HG03378 (cell line): ENCODE data around the gene FANCD2.
"Not testable (repeated sequence)": the region's sequence is repeated elsewhere in the genome, so short reads cannot be mapped to it uniquely, and the experiment has no call there.

ENCODE experiments used
- ATAC-seq: cut with Tn5 transposase; IDR thresholded peaks from one replicate; pipeline ENCODE4 v1.9.1; 2021; ENCODE audit warnings: mild to moderate bottlenecking, moderate library complexity; ENCODE audit not compliant: unreplicated experiment

Gene FANCD2

GRCh38 chr3:10012106-10012505 lies 14.1 kb upstream of the FANCD2 start:
- ATAC-seq = no peak

GRCh38 chr3:10015461-10015904 lies 10.8 kb upstream of the FANCD2 start:
- no peak for ATAC-seq

DNA sequence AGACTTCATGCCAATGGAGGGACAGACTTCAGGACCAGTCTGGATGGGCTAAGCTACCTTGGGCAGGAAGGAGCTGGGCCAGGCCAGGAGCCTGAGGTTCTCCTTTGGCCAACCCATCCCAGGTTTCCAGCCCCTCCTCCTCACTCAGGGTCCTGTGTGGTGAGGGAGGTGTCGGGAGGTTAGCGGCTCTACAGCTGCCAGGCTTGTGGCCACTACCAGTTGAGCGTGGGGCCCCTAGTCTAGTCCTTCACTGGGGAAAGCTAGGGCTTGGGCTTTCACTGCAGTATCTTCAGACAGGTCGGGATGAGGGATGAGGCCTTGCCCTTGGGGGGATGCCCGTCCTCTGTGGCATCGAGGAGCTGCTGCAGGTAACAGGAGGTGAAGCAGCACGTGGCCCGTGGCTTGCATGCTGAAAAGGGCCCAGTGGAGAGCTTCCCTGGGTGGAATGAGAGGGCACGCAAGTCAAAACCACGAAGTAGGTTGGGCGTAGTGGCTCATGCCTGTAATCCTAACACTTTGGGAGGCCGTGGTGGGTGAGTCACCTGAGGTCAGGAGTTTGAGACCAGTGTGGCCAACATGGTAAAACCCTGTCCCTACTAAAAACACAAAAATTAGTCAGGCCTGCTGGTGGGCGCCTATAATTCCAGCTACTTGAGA lies 8.5 kb upstream of the FANCD2 start:
- no peak for ATAC-seq

DNA sequence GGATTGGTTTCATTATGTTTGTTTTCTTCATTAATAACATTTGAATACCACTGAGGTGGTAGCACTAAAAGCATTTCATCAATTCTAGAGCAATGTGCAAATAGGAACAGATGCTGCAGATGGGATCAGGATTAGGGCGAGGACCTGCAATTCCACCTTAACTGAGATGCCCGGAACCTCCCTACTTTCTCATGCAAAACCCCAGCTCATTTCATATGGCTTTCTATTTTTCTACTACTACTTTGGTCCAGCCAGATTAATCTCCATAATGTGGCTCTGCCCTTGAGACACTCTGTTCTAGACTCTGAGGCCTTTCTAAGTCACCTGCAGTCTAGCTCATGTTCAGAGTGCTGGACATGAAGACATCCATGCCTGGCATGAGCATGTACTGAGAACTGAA lies 7.4 kb upstream of the FANCD2 start:
- ATAC-seq = not testable (repeated sequence)

DNA sequence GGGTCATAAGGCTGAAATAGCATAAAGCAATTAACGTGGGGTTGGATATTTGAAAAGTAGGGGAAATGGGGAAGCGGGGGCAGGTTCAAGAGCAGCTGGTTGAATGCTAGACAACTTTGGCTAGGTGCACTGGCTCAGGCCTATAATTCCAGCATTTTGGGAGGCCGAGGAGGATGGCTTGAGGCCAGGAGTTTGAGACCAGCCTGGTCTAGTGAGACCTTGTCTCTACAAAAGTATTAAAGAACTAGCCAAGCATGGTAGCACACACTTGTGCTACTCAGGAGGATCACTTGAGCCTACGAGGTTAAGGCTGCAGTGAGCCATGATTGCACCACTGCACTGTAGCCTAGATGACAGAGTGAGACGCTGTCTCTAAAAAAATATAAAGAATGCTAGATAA lies 6.9 kb upstream of the FANCD2 start:
- no peak for ATAC-seq

DNA sequence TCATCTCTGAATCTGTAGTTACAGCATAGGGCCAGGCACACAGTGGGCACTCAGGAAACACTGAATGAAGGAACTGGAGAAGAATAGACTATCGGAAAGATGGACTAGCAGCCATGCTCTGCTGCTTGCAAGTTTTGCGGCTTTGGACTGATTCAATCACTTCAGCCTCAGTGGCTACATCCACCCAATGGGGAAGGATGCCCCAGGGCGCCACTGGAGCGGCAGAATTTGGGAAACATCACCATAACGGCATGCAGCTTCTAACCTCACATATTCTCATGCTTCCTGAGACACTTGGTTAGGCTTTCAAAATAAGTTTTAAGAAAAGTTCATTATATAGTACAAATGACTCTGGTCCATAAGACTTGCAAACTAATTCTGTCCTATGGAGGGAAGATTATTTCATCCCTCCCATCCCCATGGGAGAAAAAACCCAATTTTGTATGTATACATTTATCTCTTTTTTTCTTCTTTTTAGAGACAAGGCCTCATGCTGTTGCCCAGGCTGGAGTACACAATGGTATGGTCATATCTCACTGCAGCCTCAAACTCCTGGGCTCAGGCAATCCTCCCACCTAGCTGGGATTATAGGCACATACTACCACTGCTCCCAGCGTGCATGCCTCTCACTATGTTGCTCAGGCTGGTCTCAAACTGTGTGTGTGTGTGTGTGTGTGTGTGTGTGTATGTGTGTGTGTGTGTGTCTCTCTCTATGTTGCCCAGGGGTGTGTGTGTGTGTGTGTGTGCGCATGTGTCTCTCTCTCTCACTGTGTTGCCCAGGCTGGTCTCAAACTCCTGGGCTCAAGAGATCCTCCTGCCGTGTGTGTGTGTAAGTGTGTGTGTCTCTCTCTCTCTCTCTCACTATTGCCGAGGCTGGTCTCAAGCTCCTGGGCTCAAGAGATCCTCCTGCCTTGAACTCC lies 4.1 kb upstream of the FANCD2 start:
- ATAC-seq = no peak

DNA sequence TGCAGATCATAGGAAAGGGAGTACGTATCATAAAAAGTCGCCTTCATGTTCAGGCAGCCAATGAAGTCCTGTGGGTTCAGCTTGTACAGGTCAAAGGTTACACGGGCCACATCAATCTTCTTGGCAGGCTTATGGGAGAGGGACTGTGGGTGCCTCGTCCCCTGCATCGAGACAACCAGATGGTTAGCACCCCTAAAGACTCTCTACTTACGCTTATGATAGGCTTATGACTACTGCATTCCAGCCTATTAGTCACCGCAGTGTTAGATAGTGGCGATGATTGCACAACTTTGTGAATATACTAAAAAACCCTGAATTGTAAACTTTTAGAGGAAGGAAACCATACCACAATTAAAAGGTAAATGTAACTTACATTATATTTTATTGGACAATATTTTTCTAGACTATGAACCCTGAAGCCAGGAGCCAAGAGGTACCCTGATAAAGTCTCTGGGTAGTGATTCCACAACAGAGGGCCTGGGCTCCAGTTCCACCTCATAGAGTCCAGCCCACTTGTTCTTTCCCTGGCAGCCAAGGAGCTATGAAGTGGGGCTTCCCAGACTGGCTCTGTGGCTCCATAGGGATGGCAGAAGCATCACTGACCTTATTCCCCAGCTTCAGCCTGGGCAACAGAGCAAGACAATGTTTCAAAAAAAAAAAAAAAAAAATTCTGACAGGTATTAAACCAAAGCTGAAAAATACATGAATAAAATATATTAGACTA lies 2.5 kb upstream of the FANCD2 start:
- ATAC-seq = no peak

- no peak for ATAC-seq
Observed at GRCh38 chr3:10025205-10026083, 793 bp upstream of the FANCD2 start.

GRCh38 chr3:10041034-10041433 lies 14.8 kb downstream of the FANCD2 start:
- no peak for ATAC-seq

DNA sequence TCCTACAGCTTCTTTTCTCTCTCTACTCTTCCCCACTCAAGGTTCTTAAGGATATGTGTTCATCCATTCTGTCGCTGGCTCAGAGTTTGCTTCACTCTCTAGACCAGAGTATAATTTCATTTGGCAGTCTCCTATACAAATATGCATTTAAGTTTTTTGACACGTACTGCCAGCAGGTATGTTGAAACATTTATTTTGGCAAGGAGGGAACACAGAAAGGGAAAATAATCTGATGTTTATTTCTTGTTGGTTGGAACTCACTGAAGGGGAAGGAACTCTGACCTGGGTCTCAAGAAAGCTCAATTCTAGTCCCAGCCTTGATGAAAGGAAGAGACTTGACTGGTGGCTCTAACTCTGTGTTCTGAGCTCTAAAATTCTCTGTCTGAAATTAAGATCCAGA lies 21.6 kb downstream of the FANCD2 start:
- no peak for ATAC-seq

- ATAC-seq = not testable (repeated sequence)
Observed at GRCh38 chr3:10053054-10053453, 26.8 kb downstream of the FANCD2 start.

DNA sequence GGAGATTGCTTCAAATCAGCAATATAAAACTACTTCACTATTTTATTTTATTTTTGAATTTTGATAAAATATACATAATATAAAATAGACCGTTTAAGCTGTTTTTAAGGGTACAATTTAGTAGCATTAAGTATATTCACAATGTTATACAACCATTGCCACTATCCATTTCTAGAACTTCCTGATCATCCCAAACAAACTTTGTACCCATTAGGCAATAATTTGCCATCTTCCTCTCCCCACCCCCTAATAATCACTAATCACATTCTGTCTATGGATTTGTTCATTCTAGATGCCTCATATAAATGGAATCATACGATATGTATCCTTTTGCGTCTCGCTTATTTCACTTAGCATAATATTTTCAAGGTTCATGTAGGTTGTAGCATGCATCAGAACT lies 28.9 kb downstream of the FANCD2 start:
- no peak for ATAC-seq

DNA sequence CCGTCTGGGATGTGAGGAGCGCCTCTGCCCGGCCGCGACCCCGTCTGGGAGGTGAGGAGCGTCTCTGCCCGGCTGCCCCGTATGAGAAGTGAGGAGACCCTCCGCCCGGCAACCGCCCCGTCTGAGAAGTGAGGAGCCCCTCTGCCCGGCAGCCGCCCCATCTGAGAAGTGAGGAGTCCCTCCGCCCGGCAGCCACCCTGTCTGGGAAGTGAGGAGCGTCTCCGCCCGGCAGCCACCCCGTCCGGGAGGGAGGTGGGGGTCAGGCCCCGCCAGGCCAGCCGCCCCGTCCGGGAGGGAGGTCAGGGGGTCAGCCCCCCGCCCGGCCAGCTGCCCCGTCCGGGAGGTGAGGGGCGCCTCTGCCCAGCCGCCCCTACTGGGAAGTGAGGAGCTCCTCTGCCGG lies 43.8 kb downstream of the FANCD2 start:
- ATAC-seq = not testable (repeated sequence)

- no peak for ATAC-seq
Observed at GRCh38 chr3:10074666-10075065, 48.4 kb downstream of the FANCD2 start.

DNA sequence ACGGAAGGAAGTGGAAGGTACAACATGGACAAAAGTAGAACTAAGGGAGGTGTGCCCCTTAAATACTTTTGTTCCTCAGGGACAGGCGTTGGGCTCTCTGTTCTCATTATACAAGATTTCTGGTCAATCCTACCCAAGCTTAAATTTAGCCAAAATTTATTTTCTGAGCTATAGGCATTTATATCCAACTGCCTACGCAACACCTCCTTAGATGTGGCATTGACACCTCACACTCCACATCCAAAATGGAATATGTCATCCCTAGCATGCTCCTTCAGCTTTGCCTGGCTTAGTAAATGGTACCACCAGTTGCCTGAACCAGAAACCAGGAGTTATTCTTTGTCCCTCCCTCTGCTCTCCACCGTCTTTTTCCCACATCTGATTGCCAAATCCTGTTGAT lies 55.6 kb downstream of the FANCD2 start:
- no peak for ATAC-seq

DNA sequence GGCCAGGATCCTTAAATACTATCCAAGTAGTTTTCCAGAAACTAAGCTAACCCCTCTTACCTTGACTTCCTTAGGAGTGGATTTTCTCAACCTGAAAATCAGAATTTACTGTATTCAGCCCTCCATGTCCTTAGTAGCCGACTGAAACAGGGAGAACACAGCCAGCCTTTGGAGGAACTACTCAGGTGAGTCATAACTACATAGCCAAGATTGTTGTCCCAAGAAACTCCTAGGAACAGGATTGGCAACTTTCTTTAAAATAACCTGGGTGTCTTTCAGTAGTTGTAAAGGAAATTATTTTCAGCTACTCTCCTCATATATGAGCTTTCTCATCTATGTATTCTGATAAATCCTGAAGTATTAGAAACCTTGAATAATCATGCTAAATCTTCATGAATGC lies 59.5 kb downstream of the FANCD2 start:
- ATAC-seq = no peak

DNA sequence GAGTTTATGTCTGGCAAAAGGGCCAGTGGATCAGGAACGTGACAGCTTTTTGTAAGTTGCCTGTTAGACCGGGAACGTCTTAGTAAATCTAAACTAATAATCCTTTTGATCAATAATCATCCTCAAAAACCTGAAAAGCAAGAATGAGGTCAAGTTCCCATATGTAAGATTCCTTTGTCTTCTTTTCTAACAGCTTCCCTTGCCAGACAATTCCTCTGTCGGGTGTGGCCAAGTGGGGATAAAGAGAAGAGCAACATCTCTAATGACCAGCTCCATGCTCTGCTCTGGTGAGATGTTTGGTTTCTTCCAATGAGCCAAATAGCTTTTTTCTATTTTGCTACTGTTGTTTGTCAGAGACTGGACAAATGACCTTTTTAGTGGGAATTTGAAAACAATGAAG lies 62.0 kb downstream of the FANCD2 start:
- ATAC-seq = no peak

DNA sequence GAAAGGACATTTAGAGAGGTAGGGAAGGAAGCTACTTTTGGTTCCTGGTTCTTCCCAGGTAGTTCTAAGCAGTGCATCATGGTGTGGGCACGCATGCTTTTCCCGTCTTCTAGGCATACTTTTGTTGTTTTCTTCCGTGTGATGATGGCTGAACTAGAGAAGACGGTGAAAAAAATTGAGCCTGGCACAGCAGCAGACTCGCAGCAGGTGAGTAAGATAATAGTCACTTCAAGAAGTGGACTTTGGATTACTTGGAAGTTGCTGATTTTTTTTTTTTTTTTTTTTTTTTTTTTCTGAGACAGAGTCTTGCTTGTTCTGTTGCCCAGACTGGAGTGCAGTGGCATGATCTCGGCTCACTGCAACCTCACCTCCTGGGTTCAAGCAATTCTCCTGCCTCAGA lies 63.9 kb downstream of the FANCD2 start:
- ATAC-seq = no peak

- not testable (repeated sequence) for ATAC-seq
Observed at GRCh38 chr3:10090774-10091173, 64.5 kb downstream of the FANCD2 start.

DNA sequence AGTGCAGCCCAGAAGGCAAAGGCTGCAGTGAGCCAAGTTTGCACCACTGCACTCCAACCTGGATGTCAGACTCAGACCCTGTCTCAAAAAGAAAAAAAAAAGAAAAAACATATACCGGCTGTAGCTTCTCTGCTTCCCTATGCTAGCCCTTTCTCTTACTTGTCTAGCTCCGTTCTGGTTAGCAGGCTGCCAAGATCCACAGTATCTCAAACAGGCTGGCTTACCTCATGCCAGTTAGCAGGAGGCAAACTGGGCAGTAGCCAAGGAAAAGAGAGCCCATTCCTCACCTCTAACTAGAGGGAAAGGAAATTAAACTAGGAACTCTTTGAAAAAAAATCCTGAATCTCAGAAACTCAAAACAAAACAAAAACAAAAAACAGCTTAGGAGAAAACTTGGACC lies 65.2 kb downstream of the FANCD2 start:
- not testable (repeated sequence) for ATAC-seq

DNA sequence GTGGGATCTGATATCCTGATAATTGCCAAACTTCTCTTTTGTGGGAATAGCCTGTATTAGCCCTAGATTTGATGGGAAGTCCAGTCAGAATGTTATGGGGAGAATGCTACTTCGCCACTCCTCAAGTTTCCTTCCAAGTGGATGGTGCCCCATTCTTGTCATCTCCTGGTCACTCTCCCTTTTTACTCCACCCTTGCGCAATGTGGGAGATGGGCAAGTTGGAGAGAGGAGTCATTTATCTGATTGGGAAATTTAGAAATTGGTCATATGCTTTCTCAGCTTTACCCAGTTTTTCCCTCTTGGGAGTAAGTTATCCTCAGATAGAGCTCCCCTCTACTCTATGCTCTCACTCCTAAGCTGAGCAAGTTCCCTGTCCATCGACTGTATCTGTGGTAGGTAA lies 67.4 kb downstream of the FANCD2 start:
- no peak for ATAC-seq
